Small intestine (tissue), 7 donors: ENCODE results near the gene CD101. TPM values are rescaled to one million over a fixed set of nuclear protein-coding genes. Genes with fewer than 3 reads are reported as not detected.

Source experiments
- DNase-seq, 2 donors: peaks; one replicate each; pipeline versions ENCODE4 v3.0.0 to v3.0.0-alpha.2; 2013
- FAIRE-seq: peaks from 2 replicates; lab custom pipeline; 2012; peaks lifted over from hg19 to GRCh38; lab: Jason Lieb, UNC
- H3K27ac ChIP-seq, 3 donors: one replicate each; pipeline ENCODE4 v1.5.1; 2013; ENCODE audit warnings: low read length in 2 of 3, mild to moderate bottlenecking in 2 of 3, control low read depth in 1 of 3, inconsistent platforms in 1 of 3, low read depth in 1 of 3, moderate library complexity in 1 of 3
- H3K27me3 ChIP-seq, 3 donors: one replicate each; pipeline ENCODE4 v1.6.1; 2013; ENCODE audit warnings: low read length in 3 of 3, inconsistent platforms in 1 of 3; ENCODE audit not compliant: control insufficient read depth in 3 of 3, insufficient read depth in 3 of 3
- H3K36me3 ChIP-seq, 3 donors: one replicate each; pipeline ENCODE4 v1.6.1; 2013; ENCODE audit warnings: low read length in 3 of 3, inconsistent platforms in 1 of 3, low read depth in 1 of 3, mild to moderate bottlenecking in 1 of 3, moderate library complexity in 1 of 3; ENCODE audit not compliant: control insufficient read depth in 3 of 3, insufficient read depth in 2 of 3
- H3K4me1 ChIP-seq, 3 donors: one replicate each; pipeline ENCODE4 v1.6.1; 2013; ENCODE audit warnings: low read length in 2 of 3, inconsistent platforms in 1 of 3, low read depth in 1 of 3, mild to moderate bottlenecking in 1 of 3, moderate library complexity in 1 of 3; ENCODE audit not compliant: control insufficient read depth in 3 of 3, insufficient read depth in 2 of 3
- H3K4me3 ChIP-seq, 3 donors: one replicate each; pipeline ENCODE4 v1.5.1; 2013; ENCODE audit warnings: low read length in 3 of 3, control low read depth in 1 of 3, inconsistent platforms in 1 of 3, low read depth in 1 of 3, mild to moderate bottlenecking in 1 of 3, moderate library complexity in 1 of 3
- H3K9me3 ChIP-seq, 2 donors: one replicate each; pipeline ENCODE4 v1.6.1; 2013; ENCODE audit warnings: low read depth in 1 of 2, low read length in 1 of 2; ENCODE audit not compliant: control insufficient read depth in 2 of 2, insufficient read depth in 1 of 2
- WGBS, 3 donors: extraction: QIAGEN DNeasy Blood & Tissue Kit; methylation state at CpG; one replicate each; pipeline ENCODE4 v1.1.7; 2013; 5-methylcytosine and 5-hydroxymethylcytosine counted together
- polyA plus RNA-seq, 4 donors: library from polyadenylated mRNA; stranded (reverse) in 3 of 4; unstranded in 1 of 4; fragments of 200-250 nt in 3 of 4; fragments of 120-200 nt in 1 of 4; gene quantifications; one replicate each; pipeline versions ENCODE4 v1.2.1 to v1.2.3, GENCODE V29; 2013
- donor health status: healthy with polysubstance abuse.
- donor health status: control.
- donor health status: control.
- donor health status: Bipolar disorder and iron deficiency.
- donor health status: healthy.

CD101 gene
- polyA plus RNA-seq, 4 donors, result 1.3 to 6.2 (median 3.0) TPM

DNA sequence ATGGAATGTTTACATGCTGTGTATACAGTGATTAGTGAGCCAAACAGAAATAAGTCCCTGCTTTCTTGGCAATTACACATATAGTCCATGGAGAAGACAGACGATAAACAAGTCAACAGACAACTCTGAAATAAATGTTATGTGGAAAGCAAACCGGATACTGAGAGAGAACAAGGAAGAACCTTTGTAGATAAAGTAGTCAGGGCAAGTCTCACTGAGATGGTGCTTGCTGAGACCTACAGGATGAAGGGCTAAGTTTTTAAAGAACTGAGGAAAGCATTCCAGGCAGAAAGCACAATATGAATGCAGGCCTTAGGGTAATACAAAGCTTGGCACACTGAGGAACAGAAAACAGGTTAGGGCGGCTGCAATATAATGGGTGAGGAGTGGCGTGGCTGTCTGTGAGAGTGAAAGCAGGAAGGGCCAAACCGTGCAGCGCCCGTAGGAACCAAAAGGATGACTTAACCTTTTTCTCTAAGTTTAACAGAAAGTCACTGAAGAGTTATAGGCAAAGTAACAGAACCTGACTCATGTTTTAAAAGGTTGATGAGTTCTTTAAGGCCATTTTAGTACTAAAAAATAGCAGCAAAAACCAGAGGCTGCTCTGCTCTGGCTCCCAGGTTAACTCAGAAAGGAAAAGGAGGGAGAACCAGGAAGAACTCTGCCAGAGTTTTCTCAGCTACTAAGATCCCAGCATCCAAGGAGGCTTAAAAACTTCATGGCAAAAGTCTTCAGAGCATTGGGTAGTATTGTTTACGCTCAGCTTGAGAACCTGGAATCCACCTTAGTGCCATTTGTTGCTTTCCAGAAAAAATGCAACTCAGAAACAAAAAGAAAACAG is 49.9 kb downstream of the CD101 start:
- Histone ChIP-seq H3K9me3 (no peaks in the 10 kb centered on the region), H3K27me3 (no peaks in the 10 kb centered on the region), H3K27ac (peak overlapping the region in 2 of 3 donors; percentile 73 to 87), H3K4me3 (no peak overlapping the region), H3K36me3 (peaks cover 0 to 3% (median 0%) of the 10 kb centered on the region in 3 donors), H3K4me1 (peaks cover 0 to 2% (median 0%) of the 10 kb centered on the region in 3 donors)
- WGBS, 3 donors, result 8 to 23% (median 17%) methylated on average over 8 of the region's 8 CpGs
- DNase-seq, result peak; percentile 47 to 75
- FAIRE-seq, result no peak

DNA sequence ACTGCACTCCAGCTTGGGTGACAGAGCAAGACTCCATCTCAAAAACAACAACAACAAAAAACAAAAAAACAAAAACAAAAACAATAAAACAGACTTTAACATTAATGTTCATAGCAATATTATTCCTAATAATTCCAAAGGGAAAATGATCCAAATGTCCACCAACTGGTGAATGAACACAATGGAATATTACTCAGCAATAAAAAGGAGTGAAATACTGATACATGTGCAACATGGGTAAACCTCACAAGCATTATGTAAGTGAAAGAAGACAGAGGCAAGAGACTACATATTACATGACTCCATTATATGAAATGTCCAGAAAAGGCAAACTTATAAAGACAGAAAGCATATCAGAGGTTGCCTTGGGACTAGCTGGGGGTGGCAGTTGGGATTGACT is 52.5 kb downstream of the CD101 start:
- Histone ChIP-seq H3K36me3 (no peaks in the 10 kb centered on the region), H3K27ac (no peak overlapping the region), H3K4me3 (no peak overlapping the region), H3K27me3 (no peaks in the 10 kb centered on the region), H3K9me3 (no peaks in the 10 kb centered on the region), H3K4me1 (peaks cover 0 to 3% (median 2%) of the 10 kb centered on the region in 3 donors)
- no peak for FAIRE-seq
- DNase-seq, result no peak

DNA sequence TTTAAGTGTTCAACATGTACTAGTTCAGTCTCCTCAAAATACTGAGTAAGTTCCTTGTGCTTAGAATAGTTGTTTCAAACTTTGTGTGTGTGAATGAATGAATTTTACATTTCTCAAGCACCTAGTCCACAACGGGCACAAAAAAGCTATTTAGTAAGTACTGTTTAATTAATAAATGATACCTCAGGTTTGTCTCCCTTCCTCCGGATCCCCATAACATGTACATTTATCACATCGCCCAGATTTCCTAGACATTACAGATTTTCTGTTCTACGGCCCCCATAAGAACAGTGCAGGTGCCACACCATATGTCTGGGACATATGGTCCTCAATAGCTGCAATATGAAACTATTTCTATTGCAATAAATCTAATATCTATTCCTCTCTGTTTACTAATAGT is 57.2 kb downstream of the CD101 start:
- Histone ChIP-seq H3K4me1 (peaks cover 0 to 3% (median 0%) of the 10 kb centered on the region in 3 donors), H3K9me3 (no peaks in the 10 kb centered on the region), H3K27ac (peak overlapping the region in 1 of 3 donors; percentile 94), H3K36me3 (no peaks in the 10 kb centered on the region), H3K27me3 (no peaks in the 10 kb centered on the region), H3K4me3 (peak overlapping the region in 2 of 3 donors; percentile 78 to 86)
- FAIRE-seq (no peak), DNase-seq (peak; percentile 16 to 31)
- WGBS, 3 donors, result 6 to 18% (median 8%) methylated on average over 4 of the region's 4 CpGs

DNA sequence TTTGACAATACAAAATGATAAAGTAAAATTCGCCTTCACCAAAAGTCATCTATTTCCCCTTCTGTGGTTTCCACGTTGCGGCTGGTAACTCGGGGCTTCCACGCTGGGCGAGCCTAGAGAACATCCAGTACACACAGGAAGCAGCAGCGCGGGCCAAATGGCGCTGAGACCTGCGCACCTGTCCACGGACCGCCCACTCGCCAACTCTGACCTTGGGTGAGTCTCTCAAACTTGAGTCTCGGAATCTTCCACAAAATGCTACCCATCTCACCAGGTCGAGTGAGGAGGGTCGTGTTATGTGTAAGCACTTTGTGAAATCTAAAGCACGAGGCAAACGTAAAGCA is 57.7 kb downstream of the CD101 start:
- Histone ChIP-seq H3K9me3 (no peaks in the 10 kb centered on the region), H3K4me1 (peaks cover 0 to 3% (median 0%) of the 10 kb centered on the region in 3 donors), H3K36me3 (no peaks in the 10 kb centered on the region), H3K27ac (peak overlapping the region; percentile 74 to 94 (median 91)), H3K27me3 (no peaks in the 10 kb centered on the region), H3K4me3 (peak overlapping the region; percentile 41 to 86 (median 78))
- peak; percentile 81 to 84 for DNase-seq
- 0 to 1% (median 1%) methylated on average over 18 of the region's 18 CpGs for WGBS, 3 donors
- FAIRE-seq, result no peak

DNA sequence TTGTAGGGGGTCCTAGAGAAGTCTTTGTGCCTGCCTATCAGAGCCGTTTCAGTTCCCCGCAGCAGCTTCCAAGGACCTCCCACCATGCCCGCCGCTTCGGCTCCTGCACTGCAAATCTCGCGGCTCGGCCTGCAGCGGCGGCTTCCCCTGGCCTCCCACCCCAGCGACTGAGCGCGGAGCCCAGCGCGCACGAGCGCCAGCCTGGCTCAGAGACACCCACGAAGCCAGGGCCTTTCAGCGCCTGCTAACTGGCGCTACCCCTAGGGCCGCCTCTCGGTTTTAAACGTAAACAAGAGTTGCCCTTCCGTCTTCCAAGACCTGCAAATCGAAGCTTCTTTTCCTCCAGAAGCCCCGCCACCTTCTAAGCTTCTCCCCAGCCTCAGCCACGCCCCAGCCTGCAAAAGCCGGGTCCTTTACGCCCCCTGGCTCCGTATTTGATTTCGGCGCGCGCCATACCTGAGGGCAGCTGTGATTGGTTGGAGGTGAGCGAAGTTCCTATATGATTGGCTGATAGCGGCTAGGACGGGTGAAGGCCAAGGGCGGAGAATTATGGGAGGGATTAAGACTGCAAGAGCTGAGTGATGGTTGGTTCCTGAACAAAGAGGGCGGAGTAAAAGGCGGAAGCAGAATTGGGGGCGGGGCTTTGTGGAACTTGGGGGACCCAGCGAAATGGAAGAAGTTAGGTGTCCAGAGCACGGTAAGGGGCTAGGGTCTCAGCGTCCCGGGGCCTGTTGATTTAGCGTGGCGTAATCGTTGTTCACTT is 58.3 kb downstream of the CD101 start, which contains the start of gene TTF2:
TSS of gene TTF2 (plus strand) at position 649 of the 763 bp plus-strand sequence. CDS start at position 670, 21 bp downstream.
- WGBS, 3 donors, result 0% methylated on average over 48 of the region's 48 CpGs
- FAIRE-seq, result no peak
- H3K36me3 ChIP-seq, result no peaks in the 10 kb centered on the region

DNA sequence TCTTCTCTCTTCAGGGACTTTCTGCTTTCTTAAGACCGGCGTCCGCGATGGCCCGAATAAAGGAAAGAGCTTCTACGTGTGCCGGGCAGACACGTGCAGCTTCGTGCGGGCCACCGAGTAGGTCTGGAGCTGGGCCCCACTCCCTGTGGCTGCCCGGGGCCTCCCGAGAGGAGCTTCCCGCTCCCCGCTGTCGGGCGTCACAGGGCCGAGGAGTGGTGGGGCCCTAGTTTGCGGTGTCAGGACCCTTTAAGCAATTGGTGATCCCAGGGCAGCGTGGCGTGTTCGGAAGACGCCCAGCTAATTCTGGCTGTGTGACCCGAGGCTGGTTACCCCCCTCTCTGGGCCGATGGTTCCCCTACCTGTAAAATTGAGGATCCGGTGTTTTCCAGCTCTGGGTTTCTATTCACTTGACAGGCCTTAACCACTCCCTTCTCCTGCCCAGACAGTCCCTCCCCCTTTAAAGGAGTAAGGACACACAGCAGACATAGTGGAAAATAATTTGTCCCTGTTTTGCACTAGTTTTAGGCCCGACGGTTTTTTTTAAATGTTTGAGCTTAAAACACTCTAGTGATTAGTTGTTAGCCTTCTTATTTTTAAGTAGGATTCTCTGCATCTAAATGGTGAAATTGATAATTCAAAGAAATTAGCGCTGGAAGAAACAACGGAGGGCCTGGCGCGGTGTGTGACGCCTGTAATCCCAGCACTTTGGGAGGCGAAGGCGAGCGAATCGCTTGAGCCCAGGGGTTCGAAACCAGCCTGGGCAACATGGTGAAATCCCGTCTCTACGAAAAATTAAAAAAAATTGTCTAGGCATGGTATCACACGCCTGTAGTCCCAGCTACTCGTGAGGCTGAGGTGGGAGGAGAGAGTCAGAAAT is 59.1 kb downstream of the CD101 start:
- Histone ChIP-seq H3K27me3 (no peaks in the 10 kb centered on the region), H3K9me3 (no peaks in the 10 kb centered on the region), H3K27ac (peak overlapping the region; percentile 42 to 86 (median 85)), H3K4me3 (peak overlapping the region; percentile 58 to 86 (median 71)), H3K4me1 (peaks cover 0 to 3% (median 0%) of the 10 kb centered on the region in 3 donors), H3K36me3 (no peaks in the 10 kb centered on the region)
- peak; percentile 65 to 69 for DNase-seq
- 23 to 26% (median 24%) methylated on average over 40 to 42 of the region's 42 CpGs for WGBS, 3 donors
- no peak for FAIRE-seq

More for the DNA sequence above, 58.3 kb downstream of the CD101 start, which contains the start of gene TTF2:
- peak within 1 kb of the TSS; percentile 71 to 86 (median 78) for H3K4me3 ChIP-seq
- no peaks in the 10 kb centered on the region for H3K9me3 ChIP-seq
- no peaks in the 10 kb centered on the region for H3K27me3 ChIP-seq
- H3K4me1 ChIP-seq, result peaks cover 0 to 3% (median 0%) of the 10 kb centered on the region in 3 donors
- peak; percentile 98 to 100 for DNase-seq
- peak within 1 kb of the TSS; percentile 86 to 94 (median 91) for H3K27ac ChIP-seq

DNA sequence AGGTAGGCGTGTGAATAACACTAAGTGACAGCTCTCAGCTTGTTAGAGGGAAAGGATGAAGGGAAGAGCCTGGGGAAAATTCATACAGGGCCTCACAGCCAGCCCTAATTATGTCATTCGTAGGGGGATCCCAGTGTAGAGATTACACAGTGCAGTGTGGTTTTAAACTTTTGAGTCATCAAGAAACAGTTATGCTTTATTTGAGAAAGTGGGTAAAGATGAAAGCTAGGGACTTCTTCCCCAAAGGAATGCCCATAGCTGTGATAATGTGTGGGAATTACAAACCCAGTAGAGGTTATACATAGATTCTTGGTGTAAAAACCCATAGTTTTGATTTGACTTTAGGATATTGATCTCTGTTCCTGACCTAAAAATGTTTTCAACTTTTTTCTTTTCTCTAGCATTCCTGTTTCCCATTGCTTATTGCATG is 60.4 kb downstream of the CD101 start:
- FAIRE-seq (no peak), DNase-seq (no peak)
- no peak overlapping the region for H3K27ac ChIP-seq
- peaks cover 0 to 3% (median 0%) of the 10 kb centered on the region in 3 donors for H3K4me1 ChIP-seq
- H3K9me3 ChIP-seq, result no peaks in the 10 kb centered on the region
- 74 to 76% (median 76%) methylated on average over 2 of the region's 2 CpGs for WGBS, 3 donors
- H3K27me3 ChIP-seq, result no peaks in the 10 kb centered on the region
- no peak overlapping the region for H3K4me3 ChIP-seq
- H3K36me3 ChIP-seq, result peaks cover 0 to 5% (median 0%) of the 10 kb centered on the region in 3 donors
